HG02678 (cell line): ENCODE measurements around the gene DCDC1.
"Not testable (repeated sequence)": the region's sequence is repeated elsewhere in the genome, so short reads cannot be mapped to it uniquely, and the experiment has no call there.

Source experiments
- ATAC-seq: cut with Tn5 transposase; IDR thresholded peaks from one replicate; pipeline ENCODE4 v1.9.1; 2021; ENCODE audit warnings: mild to moderate bottlenecking, moderate library complexity; ENCODE audit not compliant: unreplicated experiment

Gene DCDC1

DNA sequence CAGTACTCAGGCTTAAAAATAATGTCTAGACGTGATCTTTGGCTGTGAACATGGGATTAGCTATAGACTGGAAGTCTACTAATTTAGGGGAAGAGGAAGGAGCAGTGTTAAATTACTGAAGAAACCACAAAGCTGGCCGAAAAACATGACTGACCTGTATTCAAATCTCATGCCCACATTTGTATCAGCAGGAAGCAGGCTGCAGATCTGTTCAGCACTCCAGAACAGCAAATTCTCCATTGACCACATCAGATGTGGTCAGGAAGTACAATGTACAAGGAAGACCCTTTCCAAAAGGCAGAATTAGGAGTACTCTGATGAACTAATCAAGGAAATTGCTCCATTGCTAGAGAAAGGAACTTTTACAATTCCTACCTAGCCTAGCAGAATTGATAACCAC, 31.7 kb downstream of the DCDC1 start:
- no peak for ATAC-seq

DNA sequence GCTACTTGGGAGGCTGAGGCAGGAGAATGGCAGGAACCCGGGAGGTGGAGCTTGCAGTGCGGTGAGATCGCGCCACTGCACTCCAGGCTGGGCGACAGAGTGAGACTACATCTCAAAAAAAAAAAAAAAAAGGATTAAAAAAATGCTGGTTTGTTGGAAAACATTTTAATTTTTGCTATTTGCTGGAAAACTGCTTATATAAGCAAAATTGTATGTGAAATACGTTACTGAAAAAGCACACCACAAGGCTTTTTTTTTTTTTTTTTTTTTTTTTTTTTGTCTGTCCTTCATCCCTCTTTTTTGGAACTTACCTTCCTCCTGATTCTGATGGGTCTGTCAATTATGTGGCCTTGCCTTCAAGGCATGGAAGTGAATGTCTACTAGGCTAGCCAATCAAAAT, 40.8 kb downstream of the DCDC1 start:
- no peak for ATAC-seq

DNA sequence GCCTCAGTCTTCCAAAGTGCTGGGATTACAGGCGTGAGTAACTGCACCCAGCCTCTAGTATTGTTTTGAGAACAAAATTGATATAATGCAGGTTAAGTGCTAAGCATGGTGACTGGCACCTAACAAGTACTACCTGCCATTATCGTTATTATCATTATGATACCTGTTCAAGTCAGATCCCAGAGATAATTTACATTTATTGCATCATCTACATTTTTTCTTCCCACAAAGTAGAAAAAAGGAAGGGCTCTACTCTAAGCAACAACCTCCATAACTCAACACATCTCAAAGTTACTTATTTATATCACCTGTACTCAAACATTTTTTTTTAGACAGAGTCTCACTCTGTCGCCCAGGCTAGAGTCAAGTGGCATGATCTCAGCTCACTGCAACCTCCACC, 42.1 kb downstream of the DCDC1 start:
- ATAC-seq = no peak

DNA sequence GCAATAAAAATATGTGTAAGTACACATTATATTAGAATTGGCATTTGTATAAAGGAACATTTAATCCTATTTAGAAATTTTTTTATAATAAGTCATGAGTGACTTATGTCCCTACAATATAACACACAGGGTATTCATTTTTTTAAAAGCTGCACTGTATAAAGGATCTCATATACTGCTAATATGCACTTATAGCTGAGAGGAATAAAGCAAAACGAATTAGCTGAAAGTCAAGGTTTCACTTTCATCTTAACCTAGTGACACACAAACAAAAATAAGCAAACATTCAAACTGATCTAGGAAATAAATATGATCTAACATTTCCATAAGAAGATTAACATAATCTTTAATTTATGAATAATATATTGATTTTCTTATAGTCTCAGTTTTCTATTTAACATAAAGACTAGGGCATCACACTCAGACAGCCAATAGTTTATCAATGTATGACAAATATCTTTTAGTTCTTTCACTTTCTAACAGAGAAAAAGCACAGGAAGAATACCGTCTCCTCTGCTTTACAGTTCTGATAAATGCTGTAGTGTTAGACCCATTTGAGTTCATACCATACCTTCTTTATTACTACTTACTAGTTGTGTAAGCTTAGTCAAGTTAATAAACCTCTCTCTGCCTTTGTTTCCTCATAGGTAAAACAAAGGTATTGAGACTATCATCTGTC, 42.9 kb downstream of the DCDC1 start:
- peak; percentile 81 for ATAC-seq

DNA sequence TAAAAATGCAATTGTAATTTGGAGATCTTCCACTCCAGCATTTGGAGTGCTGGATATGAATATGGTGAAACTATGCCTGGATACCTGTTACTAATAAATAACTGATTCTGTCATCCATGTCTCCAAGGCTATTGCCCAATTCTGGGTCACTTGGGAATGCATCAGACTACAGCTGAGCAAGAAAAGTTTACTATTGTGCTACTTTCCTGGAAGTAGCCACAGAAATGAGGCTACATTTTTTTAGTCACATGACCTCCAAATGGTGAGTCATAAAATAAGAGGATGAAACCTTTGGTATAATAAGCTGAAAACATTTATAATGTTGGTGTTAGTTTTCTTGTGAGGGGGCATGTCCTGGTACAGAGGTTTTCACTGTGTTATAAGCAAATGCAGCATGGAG, 44.4 kb downstream of the DCDC1 start:
- ATAC-seq = no peak

DNA sequence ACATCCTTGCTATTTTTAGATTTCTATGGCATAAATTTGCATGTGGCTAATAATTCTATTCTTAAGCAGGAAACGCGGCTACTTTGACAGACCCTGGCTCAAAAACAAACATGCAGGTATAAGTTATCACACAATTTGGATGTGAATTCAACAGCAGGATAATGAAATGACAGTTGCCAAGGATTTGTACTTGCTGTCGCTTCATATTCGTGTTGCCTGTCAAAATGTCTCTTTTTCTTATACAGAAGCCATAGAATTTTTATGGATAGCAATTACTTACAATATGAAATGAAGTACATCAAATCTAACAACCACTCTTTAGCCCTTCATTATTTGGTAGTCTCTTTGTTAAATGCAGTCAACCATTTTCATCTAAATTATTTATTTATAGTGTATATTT, 46.4 kb downstream of the DCDC1 start:
- no peak for ATAC-seq

DNA sequence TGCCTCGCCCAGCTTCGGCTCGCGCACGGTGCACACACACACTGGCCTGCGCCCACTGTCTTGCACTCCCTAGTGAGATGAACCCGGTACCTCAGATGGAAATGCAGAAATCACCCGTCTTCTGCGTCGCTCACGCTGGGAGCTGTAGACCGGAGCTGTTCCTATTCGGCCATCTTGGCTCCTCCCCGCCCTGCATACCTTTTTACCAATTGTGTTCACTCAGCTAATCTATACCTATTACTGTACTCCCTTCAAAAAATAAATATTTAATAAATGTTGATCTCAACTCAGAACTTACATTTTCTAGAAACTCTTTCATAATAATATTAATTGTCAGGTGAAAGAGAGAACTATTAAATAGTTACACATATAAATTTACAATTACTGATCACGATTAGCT, 48.0 kb downstream of the DCDC1 start:
- ATAC-seq = not testable (repeated sequence)

DNA sequence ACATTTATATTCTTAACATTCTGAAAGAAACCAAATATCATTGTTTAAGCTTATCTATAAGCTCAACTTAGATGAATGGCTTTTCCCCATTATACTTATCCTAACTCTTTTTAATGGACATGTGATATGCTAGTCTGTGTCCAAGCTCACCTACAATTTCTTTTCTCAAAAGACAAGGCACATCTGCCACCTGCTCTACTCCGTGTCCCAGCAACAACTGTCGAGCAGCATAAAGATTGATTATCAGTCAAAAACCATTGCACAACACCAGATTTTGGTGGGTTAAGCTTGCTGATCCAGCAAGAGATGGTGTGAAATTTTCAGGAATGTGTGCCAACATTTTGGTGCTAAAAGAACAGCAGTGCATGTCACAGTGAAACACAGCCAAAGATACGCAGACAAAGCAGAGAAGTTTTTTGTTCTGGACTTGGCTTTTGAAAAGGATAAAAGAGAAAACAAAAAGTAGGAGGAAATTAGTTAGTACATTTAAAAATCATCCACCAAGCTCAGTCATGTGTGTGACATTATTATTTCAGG, 65.8 kb downstream of the DCDC1 start:
- ATAC-seq = no peak

DNA sequence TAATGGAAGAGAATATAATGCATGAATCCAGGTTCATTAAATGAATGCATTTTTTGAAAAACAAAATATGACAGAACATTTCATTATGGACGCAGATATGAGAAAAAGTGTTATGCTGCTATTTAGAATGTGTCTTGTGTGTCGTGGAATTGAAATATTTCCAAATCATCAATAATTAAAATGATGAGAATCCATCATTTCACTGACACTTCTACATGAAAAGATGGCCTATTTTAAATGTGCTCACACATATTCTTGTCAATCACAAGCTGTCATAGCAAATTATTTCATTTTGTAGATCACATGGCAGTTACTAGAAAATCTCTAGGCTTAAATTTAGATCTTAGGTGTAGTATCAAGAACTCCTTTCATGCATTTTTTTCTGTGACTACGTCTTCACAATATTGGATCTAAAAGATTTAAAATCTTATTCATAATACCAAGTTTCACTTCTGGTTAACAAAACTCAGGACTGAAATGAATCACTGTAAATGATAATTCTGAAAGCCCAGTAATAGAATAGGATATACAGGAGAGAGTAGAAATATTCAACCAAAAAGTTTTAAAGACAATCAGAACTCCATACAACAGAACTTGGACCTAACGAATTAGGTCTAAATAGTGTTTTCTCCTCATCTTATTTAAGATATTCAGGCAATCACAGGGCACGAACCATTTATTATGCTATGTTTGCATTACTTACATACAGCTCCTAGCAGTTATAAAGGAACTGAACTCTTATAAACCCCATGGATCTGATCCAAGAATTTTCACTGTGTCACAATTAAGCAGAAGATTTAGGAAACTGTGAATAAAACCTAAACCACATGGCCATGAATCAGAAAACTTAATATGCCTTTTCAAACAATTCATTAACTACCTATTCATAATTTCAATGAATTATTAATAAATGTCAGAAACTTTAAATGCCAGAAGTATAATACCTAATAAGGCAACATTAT, 67.7 kb downstream of the DCDC1 start:
- no peak for ATAC-seq

DNA sequence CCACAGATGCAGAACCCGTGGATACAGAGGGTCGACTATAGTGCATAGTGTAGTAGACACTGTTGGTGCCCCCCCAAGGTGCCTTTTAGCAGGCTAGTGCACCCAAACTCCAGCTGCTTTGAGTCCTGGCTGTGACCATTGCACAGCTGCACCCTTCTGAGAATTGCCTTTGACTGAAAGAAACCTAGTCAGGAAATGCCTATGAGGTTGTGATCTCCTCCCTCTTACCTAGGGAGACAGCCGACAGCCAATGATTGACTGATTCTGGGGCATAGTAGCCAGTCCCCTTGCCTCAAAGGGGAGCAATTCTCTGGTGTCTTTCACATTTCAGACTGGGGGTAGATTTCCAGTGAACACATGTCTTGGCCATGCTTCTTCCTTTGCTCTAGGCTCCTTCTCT, 74.2 kb downstream of the DCDC1 start:
- ATAC-seq = no peak

DNA sequence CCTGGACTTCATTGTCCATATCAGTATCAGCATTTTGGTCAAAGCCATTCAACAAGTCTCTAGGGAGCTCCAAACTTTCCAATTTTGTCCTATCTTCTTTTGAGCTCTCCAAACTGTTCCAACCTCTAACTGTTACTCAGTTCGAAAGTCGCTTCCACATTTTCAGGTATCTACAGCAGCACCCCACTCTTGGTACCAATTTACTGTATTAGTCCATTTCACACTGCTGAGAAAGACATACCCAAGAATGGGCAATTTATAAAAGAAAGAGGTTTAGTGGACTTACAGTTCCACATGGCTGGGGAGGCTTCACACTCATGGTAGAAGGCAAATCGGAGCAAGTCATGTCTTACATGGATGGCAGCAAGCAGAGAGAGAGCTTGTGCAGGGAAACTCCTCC, 96.0 kb downstream of the DCDC1 start:
- ATAC-seq = not testable (repeated sequence)

DNA sequence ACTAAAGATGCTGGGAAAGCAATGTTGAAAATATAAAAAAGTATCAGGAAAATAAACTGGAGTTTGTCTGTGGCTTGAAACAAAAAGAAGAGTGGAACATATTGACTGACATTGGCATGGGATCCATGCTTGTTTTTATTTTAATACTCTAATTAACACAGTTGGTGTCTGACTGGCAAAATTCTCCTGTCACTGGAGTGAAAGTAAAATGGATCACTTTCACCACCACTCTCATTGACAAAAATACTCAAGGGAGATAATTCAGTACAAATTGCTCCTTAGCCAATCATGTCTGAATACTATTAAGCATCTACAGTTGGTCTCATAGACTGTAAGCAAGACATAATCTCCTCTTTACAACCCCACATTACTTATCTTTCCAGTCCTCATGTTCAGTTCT, 101.8 kb downstream of the DCDC1 start:
- ATAC-seq = no peak

DNA sequence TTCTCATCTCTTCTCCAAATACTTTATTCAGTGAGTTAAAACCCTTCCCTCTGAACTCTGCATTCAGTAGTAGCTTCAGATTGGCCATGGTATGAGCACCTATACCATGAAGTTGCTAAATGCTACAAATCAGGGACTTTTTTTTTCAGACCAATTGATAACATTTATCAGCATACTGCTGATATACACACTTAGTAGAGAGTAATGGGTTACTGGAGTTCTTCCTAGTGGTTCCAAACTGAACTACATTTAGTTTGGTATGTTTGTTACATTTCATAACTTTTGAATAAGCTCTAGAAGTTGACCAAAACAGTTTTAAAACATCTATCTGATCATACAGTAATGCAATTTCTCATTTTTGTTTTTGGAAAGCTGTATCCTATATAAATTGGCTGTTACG, 104.7 kb downstream of the DCDC1 start:
- ATAC-seq = no peak

DNA sequence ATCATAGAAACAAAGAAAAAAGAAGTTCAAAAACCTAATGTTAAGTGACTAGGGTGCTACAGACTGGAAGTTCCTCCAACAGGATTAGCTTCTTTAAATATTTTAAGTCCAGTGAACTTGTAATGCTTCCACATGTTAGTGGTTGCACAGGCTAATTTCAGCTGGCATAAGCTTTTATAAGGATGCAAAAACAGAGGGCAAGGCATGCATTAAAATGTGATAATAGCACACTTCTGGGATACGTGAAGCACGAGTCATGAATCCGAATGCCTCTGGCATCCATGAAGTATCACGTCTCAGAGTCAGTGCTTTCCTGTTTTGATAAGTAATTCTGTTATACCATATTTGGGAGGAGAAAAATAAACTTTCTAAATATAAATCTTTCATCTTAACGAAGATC, 106.8 kb downstream of the DCDC1 start:
- ATAC-seq = no peak

DNA sequence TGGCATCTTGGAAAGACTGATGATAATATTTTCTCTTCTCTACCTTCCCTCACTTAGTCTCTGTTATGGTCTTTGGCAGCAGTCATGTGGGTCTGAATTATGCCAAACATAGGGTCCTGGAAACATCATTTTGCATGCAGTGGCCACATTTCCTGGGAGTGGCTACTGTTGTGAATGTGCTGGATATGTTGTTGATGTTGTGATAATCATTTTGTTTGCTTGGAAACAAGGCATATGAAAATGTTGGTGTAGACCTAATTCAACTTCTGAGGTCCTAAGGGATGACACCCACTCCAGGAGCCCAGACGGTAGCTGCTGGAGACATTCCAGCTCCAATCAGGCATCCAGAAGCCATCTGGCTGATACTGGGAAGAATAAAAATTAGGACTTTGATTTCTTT, 109.7 kb downstream of the DCDC1 start:
- ATAC-seq = no peak

DNA sequence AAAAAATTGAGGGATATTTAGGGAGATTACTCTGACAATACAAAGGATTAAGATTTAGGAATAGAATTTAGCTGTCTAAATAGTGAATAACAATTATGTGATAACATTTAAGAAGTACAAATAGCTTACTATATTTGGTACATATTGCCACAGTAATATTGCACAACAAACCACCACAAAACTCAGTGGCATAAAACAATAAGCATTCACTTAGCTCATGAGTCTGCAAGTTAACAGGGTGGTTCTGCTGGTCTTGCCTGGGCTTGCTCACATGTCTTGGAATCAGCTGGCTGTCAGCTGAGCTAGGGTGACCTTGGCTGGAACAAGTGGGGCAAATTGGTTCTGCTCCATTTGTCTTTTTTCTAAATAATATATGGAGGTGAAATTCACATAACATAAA, 115.1 kb downstream of the DCDC1 start:
- ATAC-seq = no peak

DNA sequence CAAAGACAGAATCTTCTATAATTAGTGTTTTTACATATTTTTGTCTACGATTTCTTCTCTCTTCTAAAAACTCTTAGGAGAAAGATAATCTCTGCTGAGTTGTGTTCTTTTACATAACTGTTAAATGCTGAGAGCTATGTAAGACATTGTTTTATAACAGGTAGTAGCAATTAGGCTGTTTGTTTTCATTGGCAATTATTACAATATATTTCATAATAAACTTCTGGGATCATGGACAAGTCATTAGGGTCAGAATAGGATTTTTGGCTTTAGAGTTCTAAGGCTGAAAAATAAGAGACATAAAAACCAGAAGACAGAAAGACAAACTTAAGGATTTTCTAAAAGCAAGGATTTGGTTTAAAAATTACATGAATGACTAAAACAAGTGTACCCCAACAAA, 120.8 kb downstream of the DCDC1 start:
- no peak for ATAC-seq

DNA sequence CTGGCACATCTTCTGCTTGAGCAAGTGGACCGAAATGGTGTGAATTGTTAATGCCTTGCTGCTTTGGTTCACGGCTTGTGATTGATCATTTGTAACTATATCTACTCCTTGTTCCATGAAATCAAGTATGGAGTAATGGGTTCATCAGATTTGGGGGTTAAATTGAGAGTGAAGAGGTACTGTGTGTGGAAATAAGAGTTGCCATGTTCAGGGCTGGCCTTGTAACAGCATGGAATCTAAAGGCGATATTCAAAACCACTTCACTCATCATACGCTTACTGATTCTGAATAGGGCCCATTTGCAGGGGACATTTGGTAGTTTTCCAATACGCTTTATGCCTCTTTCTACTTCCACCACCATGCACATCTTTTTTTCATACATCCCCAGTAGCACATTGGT, 122.2 kb downstream of the DCDC1 start:
- ATAC-seq = no peak

DNA sequence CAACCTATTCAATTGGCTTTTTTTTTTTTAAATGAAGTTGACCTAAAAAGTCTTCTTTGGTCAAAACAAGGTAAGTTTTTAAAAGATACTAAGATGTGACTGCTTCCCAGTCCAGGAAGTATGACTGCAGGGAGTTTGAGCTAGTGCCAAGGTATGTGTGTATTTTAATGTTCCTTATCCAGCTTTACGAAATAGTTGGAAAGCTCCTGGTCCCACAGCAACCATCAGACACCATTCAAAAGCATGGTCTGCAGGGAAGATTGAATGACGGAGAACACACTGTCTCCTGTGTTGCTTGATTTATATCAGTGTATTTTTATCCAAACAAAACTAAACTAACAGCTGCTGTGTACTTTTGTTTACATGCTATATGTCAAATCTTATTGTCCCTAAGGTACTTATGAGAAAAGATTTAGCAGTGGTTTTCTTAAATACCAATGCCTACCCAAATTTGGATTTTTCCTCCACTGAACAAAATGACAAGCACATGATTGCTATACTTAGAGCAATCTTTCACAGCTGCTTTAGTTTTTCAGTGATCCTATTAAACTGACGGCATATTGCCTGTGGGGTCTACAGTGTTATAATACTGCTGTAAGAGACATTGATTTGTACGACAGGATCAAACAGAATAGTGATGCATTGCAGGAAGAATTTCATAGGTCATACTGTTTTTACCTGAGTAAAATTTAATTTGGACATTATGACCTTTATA, 122.9 kb downstream of the DCDC1 start:
- no peak for ATAC-seq

DNA sequence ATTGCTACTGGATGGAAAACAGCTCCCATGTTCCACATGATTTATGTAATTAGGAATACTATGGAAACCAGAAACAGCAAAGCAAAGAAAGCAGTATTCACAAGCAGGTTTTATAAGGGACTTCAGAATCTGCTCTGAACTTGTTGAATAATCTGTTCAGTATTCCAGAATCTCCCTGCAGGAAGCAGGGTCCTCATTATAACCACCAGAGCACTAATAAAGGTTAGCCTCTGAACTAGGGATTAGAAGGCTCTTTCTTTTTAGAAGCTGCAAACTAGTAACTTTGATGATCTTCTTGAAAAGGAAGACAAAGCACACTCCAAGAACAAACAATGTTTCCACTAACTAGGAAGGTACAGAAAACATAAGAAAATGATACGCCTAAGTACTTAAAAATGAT, 125.8 kb downstream of the DCDC1 start:
- ATAC-seq = no peak

DNA sequence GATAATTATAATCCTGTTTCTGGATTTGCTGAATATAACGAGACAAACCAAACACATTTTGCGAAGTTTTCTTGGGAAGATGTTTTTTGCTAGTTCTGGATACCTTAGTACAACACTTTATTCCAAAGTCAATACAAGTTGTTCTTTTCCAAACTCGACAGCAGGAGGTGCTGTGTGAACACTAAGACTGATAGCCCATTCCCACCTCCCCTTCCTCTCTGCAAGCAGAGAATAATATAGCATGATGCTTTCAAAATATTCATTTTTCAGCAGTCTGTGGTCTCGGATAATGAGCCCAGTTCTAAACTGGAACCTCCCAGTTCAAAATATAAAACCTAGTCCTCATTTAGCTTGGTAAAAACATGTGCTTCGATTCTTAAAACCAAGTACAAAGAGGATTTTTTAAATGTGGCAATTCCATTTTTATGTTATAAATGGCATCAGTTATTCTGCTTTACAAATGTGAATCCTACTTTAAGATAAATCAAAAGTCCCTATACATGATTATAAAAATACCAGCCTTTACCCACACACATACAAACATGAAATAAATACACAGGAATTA, 129.1 kb downstream of the DCDC1 start:
- ATAC-seq = no peak
